Measurements from ENCODE around the gene STK4.
"Not testable (repeated sequence)": the region's sequence is repeated elsewhere in the genome, so short reads cannot be mapped to it uniquely, and the experiment has no call there.

DNA sequence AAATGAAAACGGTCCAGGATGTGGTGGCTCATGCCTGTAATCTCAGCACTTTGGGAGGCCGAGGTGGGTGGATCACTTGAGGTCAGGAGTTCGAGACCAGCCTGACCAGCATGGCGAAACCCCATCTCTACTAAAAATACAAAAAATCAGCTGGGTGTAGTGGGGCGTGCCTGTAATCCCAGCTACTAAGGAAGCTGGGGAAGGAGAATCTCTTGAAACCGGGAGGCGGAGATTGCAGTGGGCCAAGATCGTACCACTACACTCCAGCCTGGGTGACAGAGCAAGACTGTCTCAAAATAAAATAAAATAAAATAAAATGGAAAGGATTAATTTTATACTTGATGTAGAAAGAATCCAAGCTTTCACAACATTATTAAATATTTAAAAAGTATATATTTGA lies 47.8 kb downstream of the STK4 start:
- TF ChIP-seq, protein P1, sequence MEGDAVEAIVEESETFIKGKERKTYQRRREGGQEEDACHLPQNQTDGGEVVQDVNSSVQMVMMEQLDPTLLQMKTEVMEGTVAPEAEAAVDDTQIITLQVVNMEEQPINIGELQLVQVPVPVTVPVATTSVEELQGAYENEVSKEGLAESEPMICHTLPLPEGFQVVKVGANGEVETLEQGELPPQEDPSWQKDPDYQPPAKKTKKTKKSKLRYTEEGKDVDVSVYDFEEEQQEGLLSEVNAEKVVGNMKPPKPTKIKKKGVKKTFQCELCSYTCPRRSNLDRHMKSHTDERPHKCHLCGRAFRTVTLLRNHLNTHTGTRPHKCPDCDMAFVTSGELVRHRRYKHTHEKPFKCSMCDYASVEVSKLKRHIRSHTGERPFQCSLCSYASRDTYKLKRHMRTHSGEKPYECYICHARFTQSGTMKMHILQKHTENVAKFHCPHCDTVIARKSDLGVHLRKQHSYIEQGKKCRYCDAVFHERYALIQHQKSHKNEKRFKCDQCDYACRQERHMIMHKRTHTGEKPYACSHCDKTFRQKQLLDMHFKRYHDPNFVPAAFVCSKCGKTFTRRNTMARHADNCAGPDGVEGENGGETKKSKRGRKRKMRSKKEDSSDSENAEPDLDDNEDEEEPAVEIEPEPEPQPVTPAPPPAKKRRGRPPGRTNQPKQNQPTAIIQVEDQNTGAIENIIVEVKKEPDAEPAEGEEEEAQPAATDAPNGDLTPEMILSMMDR (IDR thresholded peaks at IDR 0.05): not testable (repeated sequence)
- not testable (repeated sequence) for TF ChIP-seq POLR2A (IDR thresholded peaks at IDR 0.05)
